Body of pancreas (tissue), 4 donors: ENCODE results near the gene TMPRSS13. TPM values are rescaled to one million over a fixed set of nuclear protein-coding genes. Genes with fewer than 3 reads are reported as not detected.

Experiments used
- ATAC-seq: fragments of 150-250 bp; one replicate; pipeline ENCODE4 v1.9.1; 2016
- DNase-seq, 4 donors: peaks; one replicate each; pipeline ENCODE4 v3.0.0-alpha.2; 2019
- H3K27ac ChIP-seq, 4 donors: fragments of 200-600 bp; sonication (generic); 1 replicate in 3 of 4; 2 replicates in 1 of 4; pipeline versions ENCODE4 v1.5.1 to v1.6.1; 2016 to 2019; ENCODE audit warnings: mild to moderate bottlenecking in 1 of 4, mixed read lengths in 1 of 4, moderate library complexity in 1 of 4
- H3K27me3 ChIP-seq, 2 donors: fragments of 200-600 bp; sonication (generic); one replicate each; pipeline ENCODE4 v1.6.0; 2016; ENCODE audit warnings: mild to moderate bottlenecking in 1 of 2
- H3K36me3 ChIP-seq, 2 donors: fragments of 200-600 bp; sonication (generic); replicated peaks in 1 of 2; 2 replicates each; pipeline ENCODE4 v1.5.1; 2016; ENCODE audit warnings: low read depth in 2 of 2; ENCODE audit not compliant: insufficient read depth in 1 of 2
- H3K4me1 ChIP-seq: fragments of 200-600 bp; sonication (generic); one replicate; pipeline ENCODE4 v1.6.0; 2016
- H3K4me3 ChIP-seq, 2 donors: fragments of 200-600 bp; sonication (generic); 1 replicate in 1 of 2; 2 replicates in 1 of 2; pipeline ENCODE4 v1.5.1; 2016 to 2019
- H3K9me3 ChIP-seq, 3 donors: fragments of 200-600 bp; sonication (generic); 1 replicate in 2 of 3; 2 replicates in 1 of 3; pipeline ENCODE4 v1.5.1; 2016
- POLR2A ChIP-seq, 3 donors: fragments of 450-650 bp; IDR thresholded peaks; one replicate each; pipeline ENCODE4 v1.6.1; 2016; ENCODE audit warnings: antibody characterized with exemption in 3 of 3, mild to moderate bottlenecking in 2 of 3
- WGBS, 2 donors: methylation state at CpG; one replicate each; pipeline ENCODE4 v1.1.5; 2017; 5-methylcytosine and 5-hydroxymethylcytosine counted together
- intact Hi-C: fragments of 100-400 bp; cut with DNase I; formaldehyde crosslinking; loops from one replicate; pipeline ENCODE4 v1.15.1; 2023
- total RNA-seq, 2 donors: library from RNA; depleted of rRNA; stranded (reverse); fragments of >200 nt; gene quantifications; one replicate each; pipeline ENCODE4 v1.1.0, GENCODE V29; 2016
- TF ChIP-seq, protein P1 (sequence below), 7 experiments: fragments of 450-650 bp in 4 of 7; fragments of 200-600 bp in 3 of 7; sonication (generic) in 3 of 7; IDR thresholded peaks; one replicate each; pipeline ENCODE4 v1.5.1; 2016 to 2019; ENCODE audit warnings: antibody characterized with exemption in 7 of 7

Gene TMPRSS13
- total RNA-seq, 2 donors from 2014 or later: 1.6 to 4.9 TPM

GRCh38 chr11:117902001-117902845, 27.0 kb downstream of the TMPRSS13 start:
- WGBS, 2 donors: 84% methylated on average over 13 of the region's 13 CpGs
- intact Hi-C loops: no loop called here
- ATAC-seq (no peak), DNase-seq (no peak)
- no peak overlapping the region for H3K27ac ChIP-seq
- H3K9me3 ChIP-seq: no peaks in the 10 kb centered on the region
- H3K27me3 ChIP-seq: no peaks in the 10 kb centered on the region
- TF ChIP-seq POLR2A (IDR thresholded peaks at IDR 0.05): no peak
- TF ChIP-seq, protein P1, sequence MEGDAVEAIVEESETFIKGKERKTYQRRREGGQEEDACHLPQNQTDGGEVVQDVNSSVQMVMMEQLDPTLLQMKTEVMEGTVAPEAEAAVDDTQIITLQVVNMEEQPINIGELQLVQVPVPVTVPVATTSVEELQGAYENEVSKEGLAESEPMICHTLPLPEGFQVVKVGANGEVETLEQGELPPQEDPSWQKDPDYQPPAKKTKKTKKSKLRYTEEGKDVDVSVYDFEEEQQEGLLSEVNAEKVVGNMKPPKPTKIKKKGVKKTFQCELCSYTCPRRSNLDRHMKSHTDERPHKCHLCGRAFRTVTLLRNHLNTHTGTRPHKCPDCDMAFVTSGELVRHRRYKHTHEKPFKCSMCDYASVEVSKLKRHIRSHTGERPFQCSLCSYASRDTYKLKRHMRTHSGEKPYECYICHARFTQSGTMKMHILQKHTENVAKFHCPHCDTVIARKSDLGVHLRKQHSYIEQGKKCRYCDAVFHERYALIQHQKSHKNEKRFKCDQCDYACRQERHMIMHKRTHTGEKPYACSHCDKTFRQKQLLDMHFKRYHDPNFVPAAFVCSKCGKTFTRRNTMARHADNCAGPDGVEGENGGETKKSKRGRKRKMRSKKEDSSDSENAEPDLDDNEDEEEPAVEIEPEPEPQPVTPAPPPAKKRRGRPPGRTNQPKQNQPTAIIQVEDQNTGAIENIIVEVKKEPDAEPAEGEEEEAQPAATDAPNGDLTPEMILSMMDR (IDR thresholded peaks at IDR 0.05): no peak
- no peaks in the 10 kb centered on the region for H3K4me1 ChIP-seq
- no peaks in the 10 kb centered on the region for H3K36me3 ChIP-seq
- H3K4me3 ChIP-seq: no peak overlapping the region

GRCh38 chr11:117901601-117902000, 27.6 kb downstream of the TMPRSS13 start:
- ATAC-seq: no peak
- intact Hi-C loops: no loop called here
- Histone ChIP-seq H3K27ac (no peak overlapping the region), H3K27me3 (no peaks in the 10 kb centered on the region), H3K9me3 (no peaks in the 10 kb centered on the region), H3K4me1 (no peaks in the 10 kb centered on the region), H3K36me3 (no peaks in the 10 kb centered on the region), H3K4me3 (no peak overlapping the region)
- no peak for TF ChIP-seq POLR2A (IDR thresholded peaks at IDR 0.05)
- TF ChIP-seq, protein P1 (IDR thresholded peaks at IDR 0.05): no peak
- no peak for DNase-seq
- 85 to 95% methylated on average over 9 of the region's 9 CpGs for WGBS, 2 donors

- TF ChIP-seq POLR2A (IDR thresholded peaks at IDR 0.05): no peak
- TF ChIP-seq, protein P1 (IDR thresholded peaks at IDR 0.05): no peak
- ATAC-seq (no peak), DNase-seq (no peak)
- 64 to 77% methylated on average over 10 to 11 of the region's 11 CpGs for WGBS, 2 donors
- intact Hi-C loops: no loop called here
- no peak overlapping the region for H3K4me3 ChIP-seq
- H3K27ac ChIP-seq: no peak overlapping the region
- H3K36me3 ChIP-seq: no peaks in the 10 kb centered on the region
- no peaks in the 10 kb centered on the region for H3K27me3 ChIP-seq
- H3K9me3 ChIP-seq: no peaks in the 10 kb centered on the region
- H3K4me1 ChIP-seq: no peaks in the 10 kb centered on the region
Observed at GRCh38 chr11:117900720-117901440, 28.3 kb downstream of the TMPRSS13 start.

GRCh38 chr11:117900121-117900648, 29.0 kb downstream of the TMPRSS13 start:
- Histone ChIP-seq H3K27me3 (no peaks in the 10 kb centered on the region), H3K9me3 (no peaks in the 10 kb centered on the region), H3K27ac (no peak overlapping the region), H3K36me3 (no peaks in the 10 kb centered on the region), H3K4me1 (no peaks in the 10 kb centered on the region), H3K4me3 (no peak overlapping the region)
- ATAC-seq (no peak), DNase-seq (no peak)
- WGBS, 2 donors: 72 to 73% methylated on average over 4 of the region's 4 CpGs
- TF ChIP-seq, protein P1 (IDR thresholded peaks at IDR 0.05): no peak
- TF ChIP-seq POLR2A (IDR thresholded peaks at IDR 0.05): no peak
- intact Hi-C loops: no loop called here
